ENCODE data around the gene DLGAP4.
"Not testable (repeated sequence)": the region's sequence is repeated elsewhere in the genome, so short reads cannot be mapped to it uniquely, and the experiment has no call there.

Gene DLGAP4

GRCh38 chr20:36460648-36461599 lies 154.8 kb downstream of the DLGAP4 start:
- peak; percentile 37 for DNase-seq

- no peak for DNase-seq
Measured at GRCh38 chr20:36461600-36462439, 155.7 kb downstream of the DLGAP4 start.

- DNase-seq, result no peak
Measured at GRCh38 chr20:36462440-36463211, 156.5 kb downstream of the DLGAP4 start.

DNA sequence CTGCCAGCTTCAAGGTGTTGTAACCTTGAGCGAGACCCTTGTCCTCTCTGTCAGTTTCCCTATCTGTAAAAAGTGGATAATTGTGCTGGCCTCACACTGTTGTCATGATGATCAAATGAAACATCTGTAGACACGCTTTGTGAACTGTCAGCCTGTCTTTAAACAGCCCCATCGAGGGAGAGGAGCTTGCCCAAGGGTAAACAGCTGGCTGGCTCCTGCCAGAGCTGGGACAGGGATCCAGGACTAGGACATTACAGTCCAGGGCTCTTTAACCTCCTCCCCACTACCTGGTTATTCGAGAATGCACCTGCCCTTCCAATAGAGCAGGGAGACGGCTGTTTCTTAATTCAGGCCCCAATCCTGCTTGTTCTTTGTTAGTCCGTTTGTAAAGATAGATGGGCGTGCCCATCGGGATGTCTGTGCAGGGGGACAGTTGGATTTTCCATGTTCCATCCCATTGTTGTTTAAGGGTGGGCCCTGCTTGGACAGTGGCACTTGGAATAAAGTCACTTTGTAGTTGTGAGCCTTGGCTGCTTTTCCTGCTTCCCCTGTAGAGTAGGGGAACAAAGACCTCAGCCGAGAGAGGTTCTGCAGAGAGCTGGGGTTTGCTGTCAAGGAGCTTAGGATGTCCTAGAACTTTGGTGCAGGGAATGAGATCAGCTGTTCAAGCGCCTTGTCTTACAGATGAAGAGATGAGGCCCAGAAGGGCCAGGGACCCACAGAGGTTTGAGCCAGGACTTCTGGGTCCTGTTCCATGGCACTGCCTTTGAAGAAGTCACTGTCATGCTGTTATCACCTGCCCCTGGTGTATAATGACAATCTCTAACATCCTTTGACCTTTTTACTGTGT lies 157.3 kb downstream of the DLGAP4 start:
- no peak for DNase-seq

GRCh38 chr20:36465109-36466080 lies 159.3 kb downstream of the DLGAP4 start:
- no peak for DNase-seq

- no peak for DNase-seq
Measured at GRCh38 chr20:36466089-36466488, 159.9 kb downstream of the DLGAP4 start.

DNA sequence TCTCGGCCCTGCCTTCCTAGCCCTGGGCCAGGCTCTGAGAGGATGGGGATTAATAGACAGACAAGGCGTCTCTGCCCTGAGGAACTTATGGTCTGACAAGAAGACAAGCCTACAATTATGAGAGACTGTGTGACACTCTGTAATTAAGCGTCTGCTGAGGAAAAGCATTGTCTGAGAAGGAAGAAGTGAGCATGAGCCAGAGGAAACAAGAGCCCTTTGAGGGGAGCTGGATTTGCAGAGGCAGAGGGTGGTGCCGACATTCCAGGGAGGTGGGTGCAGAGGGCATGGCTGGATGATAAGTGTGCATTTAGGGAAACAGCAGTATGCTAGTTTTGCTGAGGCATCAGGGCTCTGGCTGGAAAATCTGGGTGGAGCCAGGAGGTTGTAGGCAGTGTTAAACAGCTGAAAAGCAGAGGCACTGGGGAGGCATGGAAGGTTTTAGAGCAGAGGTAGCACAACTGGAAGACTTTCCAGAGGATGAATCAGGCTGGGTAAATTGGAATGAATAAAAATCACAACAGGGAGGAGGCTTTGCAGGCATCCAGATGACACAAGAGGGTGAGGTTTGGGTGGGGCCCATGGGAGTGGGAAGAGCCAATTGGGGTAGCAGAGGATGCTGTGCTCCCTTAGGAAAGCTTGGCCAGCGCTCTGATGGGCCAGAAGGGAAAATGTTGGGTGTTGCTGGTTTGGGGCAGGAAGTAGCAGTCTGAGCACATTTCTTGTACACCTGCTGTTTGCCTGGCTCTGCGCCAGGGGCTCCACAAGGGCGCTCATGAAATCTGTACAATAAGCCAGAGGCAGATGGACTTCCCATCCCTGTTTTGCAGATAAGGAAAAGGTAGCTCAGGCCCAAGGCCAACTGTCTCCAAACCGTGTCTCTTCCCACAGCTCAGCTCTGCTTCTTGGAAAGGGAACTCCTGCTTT lies 161.2 kb downstream of the DLGAP4 start:
- peak; percentile 78 for DNase-seq

- DNase-seq, result peak; percentile 82
Measured at GRCh38 chr20:36468149-36469000, 162.2 kb downstream of the DLGAP4 start.

DNA sequence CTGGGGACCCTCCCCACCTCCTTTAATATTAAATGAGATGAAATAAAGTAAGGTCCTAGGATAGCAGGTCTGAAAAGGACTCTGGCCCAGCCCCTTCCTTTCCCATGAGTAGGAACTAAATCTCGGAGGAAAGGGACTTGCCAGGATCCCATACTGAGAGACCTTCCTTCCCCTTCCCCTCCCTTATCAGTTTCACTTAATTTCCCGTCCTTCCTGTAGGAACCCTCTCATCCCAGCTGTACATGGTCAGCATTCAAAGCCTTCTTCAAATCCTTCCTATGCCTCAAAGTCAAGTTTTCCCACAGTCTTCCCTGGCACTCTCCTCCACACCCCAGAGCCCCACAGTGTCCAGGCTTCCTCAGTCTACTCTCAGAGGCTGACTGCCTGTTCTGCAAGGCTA lies 163.8 kb downstream of the DLGAP4 start:
- DNase-seq, result no peak

GRCh38 chr20:36471885-36472636 lies 165.9 kb downstream of the DLGAP4 start:
- DNase-seq, result no peak

DNA sequence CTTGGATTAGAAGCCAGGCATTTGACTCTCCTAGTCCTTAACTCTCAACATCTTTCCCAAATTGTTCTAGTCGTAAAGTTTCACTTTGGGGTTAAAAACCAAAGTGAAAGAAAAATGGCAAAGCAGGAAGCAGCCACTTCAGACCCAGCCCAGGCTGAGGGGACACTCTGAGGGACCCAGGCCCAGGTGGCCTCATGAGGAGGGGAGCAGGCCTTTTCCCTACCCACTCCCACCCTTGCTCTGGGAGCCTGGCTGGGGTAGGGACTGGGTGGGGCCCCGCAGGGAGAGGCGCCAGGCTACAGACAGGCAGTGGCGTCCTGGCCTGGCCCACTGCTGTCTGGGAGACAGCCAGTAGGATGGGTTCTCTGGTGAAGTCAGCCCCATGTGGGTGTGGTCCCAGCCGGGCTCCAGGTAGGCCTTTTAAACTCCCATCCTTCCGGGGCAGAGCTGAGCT lies 166.5 kb downstream of the DLGAP4 start:
- DNase-seq, result no peak

- no peak for DNase-seq
Measured at GRCh38 chr20:36473164-36473563, 167.0 kb downstream of the DLGAP4 start.

DNA sequence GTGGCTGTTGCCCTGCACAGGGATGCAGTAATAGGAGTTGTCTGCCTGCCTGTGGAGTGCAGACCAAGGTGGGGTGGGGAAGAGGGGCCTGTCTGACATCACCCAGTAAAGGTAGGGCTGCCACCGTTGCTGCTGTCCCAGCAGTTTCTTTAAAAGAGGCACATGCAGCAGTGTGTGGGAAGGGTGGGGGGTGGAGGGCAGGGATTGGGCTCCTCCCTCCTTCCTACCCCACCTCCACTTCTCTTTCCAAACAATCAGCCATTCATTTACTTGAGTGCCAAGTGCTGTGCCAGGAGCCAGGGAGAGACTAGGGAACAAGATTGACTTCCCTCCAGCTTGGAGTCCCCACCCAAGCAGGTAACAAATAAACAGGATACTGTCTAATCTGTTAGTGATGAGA lies 168.4 kb downstream of the DLGAP4 start:
- DNase-seq, result no peak

- DNase-seq, result not testable (repeated sequence)
Measured at GRCh38 chr20:36475054-36475453, 168.9 kb downstream of the DLGAP4 start.

- no peak for DNase-seq
Measured at GRCh38 chr20:36477475-36477874, 171.3 kb downstream of the DLGAP4 start.

DNA sequence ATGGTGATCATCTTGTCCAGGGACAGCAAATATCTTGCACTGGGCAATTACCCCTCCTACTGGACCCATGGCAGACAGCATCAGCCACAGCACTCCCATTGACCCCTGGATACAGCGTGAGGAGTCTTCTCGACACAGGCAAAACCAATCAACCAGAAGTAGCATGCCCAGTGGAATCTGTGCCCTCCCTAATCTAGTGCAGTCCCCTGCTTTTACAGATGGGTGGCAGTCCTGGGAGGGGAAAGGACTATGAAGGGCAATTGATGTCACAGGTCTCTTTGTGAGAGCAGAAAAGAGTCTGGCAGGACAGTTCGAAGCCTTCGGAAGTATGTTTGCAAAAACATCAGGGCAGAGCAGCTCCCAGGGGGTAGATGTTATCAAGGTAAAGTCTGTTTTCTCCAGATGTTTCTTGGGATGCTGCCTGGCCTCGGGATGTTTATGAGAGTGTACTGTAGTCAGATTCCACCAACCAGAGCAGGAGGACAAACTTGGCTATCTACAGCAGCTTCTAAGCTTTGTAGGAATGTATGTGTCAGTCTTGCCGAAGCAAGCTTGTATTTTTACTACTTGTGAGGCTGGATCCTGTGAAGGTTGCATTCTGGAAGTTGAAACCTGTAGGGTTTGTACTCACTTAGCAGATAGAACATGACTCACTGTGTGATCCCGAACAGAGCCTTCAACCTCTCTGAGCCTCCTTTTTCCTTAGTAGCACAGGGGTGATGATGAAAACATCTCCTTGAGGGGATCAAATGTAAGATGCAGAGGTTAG lies 172.2 kb downstream of the DLGAP4 start:
- DNase-seq, result no peak

DNA sequence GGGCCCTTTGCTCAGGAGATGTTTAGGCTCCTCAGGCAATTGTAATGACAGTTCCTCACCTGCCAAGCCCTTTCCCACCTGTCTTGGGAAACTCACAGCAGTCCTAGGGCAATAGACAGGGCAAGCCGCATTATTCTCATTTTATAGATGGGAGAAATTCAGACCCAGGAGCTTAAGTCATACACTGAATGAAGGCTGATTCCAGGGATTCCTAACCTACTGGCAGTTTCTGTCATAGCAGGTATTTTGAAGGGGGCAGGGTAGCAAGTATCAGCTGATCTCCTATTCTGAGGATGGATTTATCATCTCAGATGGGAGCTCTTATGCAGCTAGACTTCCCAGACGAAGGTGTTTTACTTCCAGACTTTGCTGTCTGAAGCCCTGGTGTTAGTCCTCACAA lies 173.8 kb downstream of the DLGAP4 start:
- DNase-seq, result no peak
